H1 (cell line): ENCODE measurements around the gene SCNM1. TPM values are rescaled to one million over a fixed set of nuclear protein-coding genes. Genes with fewer than 3 reads are reported as not detected.

Experiments used
- CHD2 ChIP-seq: IDR thresholded peaks from 2 replicates; pipeline ENCODE4 v1.6.1; 2012; ENCODE audit warnings: low read length, improper control_type of control experiment
- CHD7 ChIP-seq: fragments of 300-600 bp; sonication (generic); IDR thresholded peaks from 2 replicates; pipeline ENCODE4 v1.7.1; 2012; ENCODE audit warnings: low read length, moderate library complexity, mild to moderate bottlenecking, inconsistent platforms; ENCODE audit not compliant: insufficient replicate concordance
- CREB1 ChIP-seq: IDR thresholded peaks from 2 replicates; pipeline ENCODE4 v1.6.1; 2012; ENCODE audit warnings: inconsistent platforms
- EP300 ChIP-seq, 2 experiments: IDR thresholded peaks; 1 replicate in 1 of 2; 2 replicates in 1 of 2; pipeline ENCODE4 v1.6.1; 2011 to 2012; ENCODE audit warnings: low read depth in 2 of 2, low read length in 2 of 2, mild to moderate bottlenecking in 2 of 2, borderline replicate concordance in 1 of 2, inconsistent platforms in 1 of 2, moderate library complexity in 1 of 2
- HDAC2 ChIP-seq, 2 experiments: fragments of 300-600 bp in 1 of 2; sonication (generic) in 1 of 2; IDR thresholded peaks; 2 replicates each; pipeline ENCODE4 v1.6.1; 2011 to 2012; ENCODE audit warnings: low read depth in 2 of 2, low read length in 2 of 2, mild to moderate bottlenecking in 2 of 2, moderate library complexity in 2 of 2, borderline replicate concordance in 1 of 2, inconsistent platforms in 1 of 2
- POLR2AphosphoS5 ChIP-seq: IDR thresholded peaks from 2 replicates; pipeline ENCODE4 v1.6.1; 2011; ENCODE audit warnings: low read depth, low read length
- RAD21 ChIP-seq, 2 experiments: IDR thresholded peaks in 1 of 2; conservative IDR thresholded peaks in 1 of 2; 2 replicates each; pipeline ENCODE4 v1.6.1; 2011; ENCODE audit warnings: low read depth in 2 of 2, low read length in 2 of 2, improper control_type of control experiment in 1 of 2, inconsistent platforms in 1 of 2, mild to moderate bottlenecking in 1 of 2, moderate library complexity in 1 of 2
- SIX5 ChIP-seq: IDR thresholded peaks from 2 replicates; pipeline ENCODE4 v1.6.1; 2011; ENCODE audit warnings: mild to moderate bottlenecking, low read depth, low read length
- SRF ChIP-seq: IDR thresholded peaks from 2 replicates; pipeline ENCODE4 v1.6.1; 2011; ENCODE audit warnings: mild to moderate bottlenecking, low read depth, low read length, moderate library complexity
- SUZ12 ChIP-seq: fragments of 200-600 bp; sonication (generic); IDR thresholded peaks from 2 replicates; pipeline ENCODE4 v1.6.1; 2012; ENCODE audit warnings: mild to moderate bottlenecking, inconsistent platforms, low read length, moderate library complexity, mixed read lengths
- polyA plus RNA-seq, 7 experiments: library from polyadenylated mRNA; depleted of rRNA in 3 of 7; stranded (reverse) in 5 of 7; unstranded in 2 of 7; fragments of >200 nt in 5 of 7; fragments of 200-250 nt in 2 of 7; gene quantifications; 1 replicate in 5 of 7; 2 replicates in 1 of 7; 4 replicates in 1 of 7; pipeline versions ENCODE4 v1.2.1 to v1.2.3, GENCODE V29; 2011 to 2013; ENCODE audit warnings: missing spikeins in 2 of 7, mixed read lengths in 2 of 7
- total RNA-seq: library from RNA; stranded (reverse); fragmentation: NEBNext Ultra II Directional; extraction: Animal tissue kit (Norgen Biotek cat#: 25700); gene quantifications from 2 replicates; pipeline ENCODE4 v1.2.1, GENCODE V29; 2021

Gene SCNM1
- total and polyA plus RNA-seq, 2 of the 8 experiments (the other 6 are each of a cell fraction or from before 2014, with no cell fraction given): 13.6 to 46.2 TPM

DNA sequence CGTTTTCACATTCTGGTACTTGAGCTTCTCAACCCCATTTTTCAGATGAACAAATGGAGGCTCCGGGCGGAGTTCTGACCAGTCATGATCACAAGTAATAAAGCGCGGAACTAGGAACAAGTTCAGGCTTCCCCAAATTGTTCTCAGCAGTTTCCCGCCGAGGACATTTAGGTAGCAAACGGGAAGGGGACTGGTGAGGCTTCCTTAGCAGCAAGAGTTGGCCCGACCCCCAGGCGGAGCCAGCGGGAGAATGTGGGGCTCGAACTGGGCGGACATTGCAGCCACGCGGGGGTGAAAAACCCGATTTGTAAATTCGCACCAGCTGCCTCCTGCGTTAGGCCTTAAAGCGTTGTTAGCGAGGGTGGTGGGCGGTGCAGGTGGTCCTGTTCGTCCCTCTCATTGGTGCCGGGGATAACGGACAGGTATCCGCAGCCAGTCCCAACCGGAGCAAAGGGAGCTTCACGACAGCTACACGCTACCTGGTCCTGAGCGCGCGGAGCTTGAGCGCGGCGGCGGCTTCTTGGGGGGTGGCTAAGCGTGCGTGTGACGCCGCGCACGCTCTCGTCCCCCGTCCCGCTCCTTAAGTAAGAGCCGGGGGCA lies 34.9 kb upstream of the SCNM1 start (continued):
- no peak for TF ChIP-seq CHD7
- TF ChIP-seq EP300 (IDR thresholded peaks at IDR 0.05; ENCODE audit: borderline replicate concordance in 1 of 2, low read depth in 2 of 2, low read length in 2 of 2): no peak
- TF ChIP-seq CREB1: peak; percentile 77
- TF ChIP-seq POLR2AphosphoS5: peak; percentile 77
- TF ChIP-seq SIX5: no peak
- peak; percentile 80 for TF ChIP-seq CHD2
- no peak for TF ChIP-seq HDAC2 (IDR thresholded peaks at IDR 0.05; ENCODE audit: borderline replicate concordance in 1 of 2, low read depth in 2 of 2, low read length in 2 of 2)
- TF ChIP-seq SUZ12: no peak
- no peak for TF ChIP-seq SRF
- 0 out of 4 replicates have a peak, but pooled peaks of 1 of the 2 experiments have one; percentile 10 for TF ChIP-seq RAD21 (IDR thresholded peaks at IDR 0.05 in 1 of 2, conservative IDR thresholded peaks at IDR 0.05 in 1 of 2; ENCODE audit: low read depth in 2 of 2, low read length in 2 of 2)
